ENCODE data around the gene PSME3IP1. TPM values are rescaled to one million over a fixed set of nuclear protein-coding genes. Genes with fewer than 3 reads are reported as not detected.

Gene PSME3IP1
- total RNA-seq, 1 experiment from 2014 or later: 103 TPM

GRCh38 chr16:57166951-57167350 lies 18.9 kb downstream of the PSME3IP1 start:
- Mint-ChIP-seq H3K36me3 (ENCODE audit: insufficient read depth in 1 of 3, low read depth in 3 of 3) (peaks cover 32 to 80% (median 65%) of the 10 kb centered on the region in 3 experiments), H3K27ac (no peak overlapping the region)

More at GRCh38 chr16:57166951-57167350, 18.9 kb downstream of the PSME3IP1 start:
- Histone ChIP-seq H3K56ac (ENCODE audit: insufficient read length, low read depth, low read length) (no peak overlapping the region), H2AK5ac (ENCODE audit: insufficient read length, low read length) (no peak overlapping the region), H4K91ac (ENCODE audit: insufficient read length, low read depth, low read length) (no peak overlapping the region), H3K79me2 (ENCODE audit: insufficient read depth, low read length) (no peaks in the 10 kb centered on the region), H2BK20ac (ENCODE audit: low read depth, low read length, poor library complexity, severe bottlenecking) (no peak overlapping the region), H3K4me1 (ENCODE audit: insufficient read depth, low read length) (no peaks in the 10 kb centered on the region), H3T11ph (ENCODE audit: low read length) (no peak overlapping the region), H3K4ac (ENCODE audit: low read depth, low read length) (no peak overlapping the region), H3K79me1 (ENCODE audit: insufficient read depth, low read depth, low read length, poor library complexity, severe bottlenecking) (no peaks in the 10 kb centered on the region), H4K8ac (replicated peaks; ENCODE audit: insufficient read length, low read depth, low read length) (no peak overlapping the region), H3K23me2 (ENCODE audit: insufficient read length, low read depth, low read length, poor library complexity, severe bottlenecking) (no peaks in the 10 kb centered on the region), H3K9me3 (ENCODE audit: control insufficient read depth, low read depth, low read length) (no peaks in the 10 kb centered on the region), H2BK5ac (ENCODE audit: insufficient read length, low read length) (no peak overlapping the region), H3K18ac (ENCODE audit: insufficient read length, low read depth, low read length) (no peak overlapping the region), H4K5ac (ENCODE audit: insufficient read length, low read depth, low read length) (no peak overlapping the region), H2BK12ac (ENCODE audit: insufficient read length, low read depth, low read length) (no peak overlapping the region), H3K23ac (ENCODE audit: insufficient read length, low read depth, low read length) (no peak overlapping the region), H3K4me2 (ENCODE audit: insufficient read depth, insufficient read length, low read length) (no peak overlapping the region), H3K27ac (ENCODE audit: insufficient read length, low read depth, low read length) (no peak overlapping the region), H2AFZ (ENCODE audit: low read length) (no peak overlapping the region), H3K14ac (ENCODE audit: insufficient read depth, low read length) (no peak overlapping the region), H4K20me1 (ENCODE audit: control insufficient read depth, insufficient read depth, insufficient read length) (no peaks in the 10 kb centered on the region), H3K9ac (ENCODE audit: extremely low read depth, insufficient read length, low read length) (no peak overlapping the region), H3K27me3 (ENCODE audit: insufficient read depth, low read length) (no peaks in the 10 kb centered on the region), H2BK15ac (ENCODE audit: low read depth, low read length) (no peak overlapping the region), H2BK120ac (ENCODE audit: low read depth, low read length, poor library complexity, severe bottlenecking) (no peak overlapping the region)
- no peak for DNase-seq
- TF ChIP-seq, protein P1, sequence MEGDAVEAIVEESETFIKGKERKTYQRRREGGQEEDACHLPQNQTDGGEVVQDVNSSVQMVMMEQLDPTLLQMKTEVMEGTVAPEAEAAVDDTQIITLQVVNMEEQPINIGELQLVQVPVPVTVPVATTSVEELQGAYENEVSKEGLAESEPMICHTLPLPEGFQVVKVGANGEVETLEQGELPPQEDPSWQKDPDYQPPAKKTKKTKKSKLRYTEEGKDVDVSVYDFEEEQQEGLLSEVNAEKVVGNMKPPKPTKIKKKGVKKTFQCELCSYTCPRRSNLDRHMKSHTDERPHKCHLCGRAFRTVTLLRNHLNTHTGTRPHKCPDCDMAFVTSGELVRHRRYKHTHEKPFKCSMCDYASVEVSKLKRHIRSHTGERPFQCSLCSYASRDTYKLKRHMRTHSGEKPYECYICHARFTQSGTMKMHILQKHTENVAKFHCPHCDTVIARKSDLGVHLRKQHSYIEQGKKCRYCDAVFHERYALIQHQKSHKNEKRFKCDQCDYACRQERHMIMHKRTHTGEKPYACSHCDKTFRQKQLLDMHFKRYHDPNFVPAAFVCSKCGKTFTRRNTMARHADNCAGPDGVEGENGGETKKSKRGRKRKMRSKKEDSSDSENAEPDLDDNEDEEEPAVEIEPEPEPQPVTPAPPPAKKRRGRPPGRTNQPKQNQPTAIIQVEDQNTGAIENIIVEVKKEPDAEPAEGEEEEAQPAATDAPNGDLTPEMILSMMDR (conservative IDR thresholded peaks at IDR 0.05): no peak
- H3K27me3 Mint-ChIP-seq (ENCODE audit: low read depth): no peaks in the 10 kb centered on the region
- no peaks in the 10 kb centered on the region for H3K4me1 Mint-ChIP-seq
- no CpG with 5 or more reads among the region's 7 CpGs for WGBS (ENCODE audit: extremely low coverage, insufficient read length, low lambda C conversion rate)
- H3K9me3 Mint-ChIP-seq: no peaks in the 10 kb centered on the region
- H3K4me3 Mint-ChIP-seq: no peak overlapping the region

Measured in H9 (cell line).